Measurements from ENCODE around the gene ZNF850. TPM values are rescaled to one million over a fixed set of nuclear protein-coding genes. Genes with fewer than 3 reads are reported as not detected.

ZNF850 gene
- total RNA-seq, 1 experiment from 2014 or later: 23.9 TPM

DNA sequence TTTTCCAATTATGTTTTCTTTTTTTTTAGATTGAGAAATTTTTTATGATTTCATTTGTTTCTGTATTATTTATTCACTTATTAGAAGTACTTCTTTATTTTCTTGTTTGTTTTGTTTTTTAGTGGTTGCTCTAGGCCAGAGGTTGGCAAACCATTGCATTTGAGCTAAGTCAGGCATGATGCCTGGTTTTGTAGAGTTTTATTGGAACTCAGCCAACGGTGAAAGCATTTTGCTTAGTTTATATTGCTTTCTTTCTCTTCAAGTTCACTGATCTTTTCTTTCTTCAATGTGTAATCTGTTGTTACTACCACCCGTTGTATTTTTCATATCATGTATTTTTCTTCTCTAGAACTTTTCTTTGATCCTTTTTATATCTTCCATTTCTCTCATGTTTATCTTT lies 65.5 kb downstream of the ZNF850 start:
- TF ChIP-seq, protein P1, sequence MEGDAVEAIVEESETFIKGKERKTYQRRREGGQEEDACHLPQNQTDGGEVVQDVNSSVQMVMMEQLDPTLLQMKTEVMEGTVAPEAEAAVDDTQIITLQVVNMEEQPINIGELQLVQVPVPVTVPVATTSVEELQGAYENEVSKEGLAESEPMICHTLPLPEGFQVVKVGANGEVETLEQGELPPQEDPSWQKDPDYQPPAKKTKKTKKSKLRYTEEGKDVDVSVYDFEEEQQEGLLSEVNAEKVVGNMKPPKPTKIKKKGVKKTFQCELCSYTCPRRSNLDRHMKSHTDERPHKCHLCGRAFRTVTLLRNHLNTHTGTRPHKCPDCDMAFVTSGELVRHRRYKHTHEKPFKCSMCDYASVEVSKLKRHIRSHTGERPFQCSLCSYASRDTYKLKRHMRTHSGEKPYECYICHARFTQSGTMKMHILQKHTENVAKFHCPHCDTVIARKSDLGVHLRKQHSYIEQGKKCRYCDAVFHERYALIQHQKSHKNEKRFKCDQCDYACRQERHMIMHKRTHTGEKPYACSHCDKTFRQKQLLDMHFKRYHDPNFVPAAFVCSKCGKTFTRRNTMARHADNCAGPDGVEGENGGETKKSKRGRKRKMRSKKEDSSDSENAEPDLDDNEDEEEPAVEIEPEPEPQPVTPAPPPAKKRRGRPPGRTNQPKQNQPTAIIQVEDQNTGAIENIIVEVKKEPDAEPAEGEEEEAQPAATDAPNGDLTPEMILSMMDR (conservative IDR thresholded peaks at IDR 0.05): no peak
- no peaks in the 10 kb centered on the region for H3K4me1 Mint-ChIP-seq
- H2BK5ac ChIP-seq (ENCODE audit: insufficient read length, low read length): no peak overlapping the region
- H2BK12ac ChIP-seq (ENCODE audit: insufficient read length, low read depth, low read length): no peak overlapping the region
- H4K5ac ChIP-seq (ENCODE audit: insufficient read length, low read depth, low read length): no peak overlapping the region
- H3K4me2 ChIP-seq (ENCODE audit: insufficient read depth, insufficient read length, low read length): no peak overlapping the region
- no peaks in the 10 kb centered on the region; the same call in none of the 2 replicates for H3K27me3 Mint-ChIP-seq (ENCODE audit: low read depth)
- H3K79me2 ChIP-seq (ENCODE audit: insufficient read depth, low read length): peaks cover 6% of the 10 kb centered on the region; the same call in 1 of the 2 replicates
- H3K27ac ChIP-seq (ENCODE audit: insufficient read length, low read depth, low read length): no peak overlapping the region
- no peak overlapping the region for H2BK15ac ChIP-seq (ENCODE audit: low read depth, low read length)
- no peaks in the 10 kb centered on the region for H3K4me1 ChIP-seq (ENCODE audit: insufficient read depth, low read length)
- no CpG with 5 or more reads among the region's 2 CpGs for WGBS (ENCODE audit: extremely low coverage, insufficient read length, low lambda C conversion rate)
- H2AK5ac ChIP-seq (ENCODE audit: insufficient read length, low read length): no peak overlapping the region
- no peaks in the 10 kb centered on the region for H4K20me1 ChIP-seq (ENCODE audit: control insufficient read depth, insufficient read depth, insufficient read length)
- H3K23ac ChIP-seq (ENCODE audit: insufficient read length, low read depth, low read length): no peak overlapping the region
- H4K91ac ChIP-seq (ENCODE audit: insufficient read length, low read depth, low read length): no peak overlapping the region
- H3K79me1 ChIP-seq (ENCODE audit: insufficient read depth, low read depth, low read length, poor library complexity, severe bottlenecking): peaks cover 6% of the 10 kb centered on the region
- no peak overlapping the region for H3K4me3 Mint-ChIP-seq
- DNase-seq: no peak
- peaks cover 92 to 93% of the 10 kb centered on the region in 2 experiments for H3K9me3 Mint-ChIP-seq
- peaks cover 38% of the 10 kb centered on the region for H3K9me3 ChIP-seq (ENCODE audit: control insufficient read depth, low read depth, low read length)
- H2AFZ ChIP-seq (ENCODE audit: low read length): no peak overlapping the region
- H2BK120ac ChIP-seq (ENCODE audit: low read depth, low read length, poor library complexity, severe bottlenecking): no peak overlapping the region
- no peak overlapping the region for H3K14ac ChIP-seq (ENCODE audit: insufficient read depth, low read length)
- no peak overlapping the region for H3K56ac ChIP-seq (ENCODE audit: insufficient read length, low read depth, low read length)
- no peak overlapping the region for H4K8ac ChIP-seq (replicated peaks; ENCODE audit: insufficient read length, low read depth, low read length)
- no peak overlapping the region for H3K9ac ChIP-seq (ENCODE audit: extremely low read depth, insufficient read length, low read length)
- H3T11ph ChIP-seq (ENCODE audit: low read length): no peak overlapping the region
- peaks cover 65 to 98% (median 92%) of the 10 kb centered on the region in 3 experiments for H3K36me3 Mint-ChIP-seq (ENCODE audit: insufficient read depth in 1 of 3, low read depth in 3 of 3)
- H3K4ac ChIP-seq (ENCODE audit: low read depth, low read length): no peak overlapping the region
- H2BK20ac ChIP-seq (ENCODE audit: low read depth, low read length, poor library complexity, severe bottlenecking): no peak overlapping the region
- no peaks in the 10 kb centered on the region for H3K23me2 ChIP-seq (ENCODE audit: insufficient read length, low read depth, low read length, poor library complexity, severe bottlenecking)
- H3K18ac ChIP-seq (ENCODE audit: insufficient read length, low read depth, low read length): no peak overlapping the region
- H3K27ac Mint-ChIP-seq: no peak overlapping the region
- H3K27me3 ChIP-seq (ENCODE audit: insufficient read depth, low read length): no peaks in the 10 kb centered on the region; the same call in 1 of the 2 replicates
